ENCODE results near the gene RHAG.

RHAG gene

GRCh38 chr6:49582529-49582928, 54.1 kb downstream of the RHAG start:
- TF ChIP-seq FOXP2 (optimal IDR thresholded peaks at IDR 0.05; ENCODE audit: borderline replicate concordance, extremely low read depth, extremely low read length, insufficient read depth) = no peak
- TF ChIP-seq TAF1 (IDR thresholded peaks at IDR 0.05; ENCODE audit: borderline replicate concordance, insufficient read depth, low read length) = no peak
- no peak for TF ChIP-seq SIN3A (IDR thresholded peaks at IDR 0.05; ENCODE audit: borderline replicate concordance, insufficient read depth, low read length)

- TF ChIP-seq TAF1 (IDR thresholded peaks at IDR 0.05; ENCODE audit: borderline replicate concordance, insufficient read depth, low read length) = no peak
- TF ChIP-seq SIN3A (IDR thresholded peaks at IDR 0.05; ENCODE audit: borderline replicate concordance, insufficient read depth, low read length) = no peak
- no peak for TF ChIP-seq FOXP2 (optimal IDR thresholded peaks at IDR 0.05; ENCODE audit: borderline replicate concordance, extremely low read depth, extremely low read length, insufficient read depth)
- no peak for TF ChIP-seq POLR2AphosphoS5 (IDR thresholded peaks at IDR 0.05; ENCODE audit: low read depth, low read length)
- no peak for TF ChIP-seq REST (IDR thresholded peaks at IDR 0.05; ENCODE audit: insufficient read depth in 1 of 2, low read depth in 2 of 2, low read length in 2 of 2)
Measured at GRCh38 chr6:49579649-49580048, 57.0 kb downstream of the RHAG start.

- TF ChIP-seq REST (IDR thresholded peaks at IDR 0.05; ENCODE audit: insufficient read depth in 1 of 2, low read depth in 2 of 2, low read length in 2 of 2) (no peak), SIN3A (IDR thresholded peaks at IDR 0.05; ENCODE audit: borderline replicate concordance, insufficient read depth, low read length) (no peak), FOXP2 (optimal IDR thresholded peaks at IDR 0.05; ENCODE audit: borderline replicate concordance, extremely low read depth, extremely low read length, insufficient read depth) (no peak), POLR2AphosphoS5 (IDR thresholded peaks at IDR 0.05; ENCODE audit: low read depth, low read length) (no peak), TAF1 (IDR thresholded peaks at IDR 0.05; ENCODE audit: borderline replicate concordance, insufficient read depth, low read length) (no peak)
Measured at GRCh38 chr6:49576618-49577017, 60.0 kb downstream of the RHAG start.

- TF ChIP-seq FOXP2 (optimal IDR thresholded peaks at IDR 0.05; ENCODE audit: borderline replicate concordance, extremely low read depth, extremely low read length, insufficient read depth) = no peak
- no peak for TF ChIP-seq POLR2AphosphoS5 (IDR thresholded peaks at IDR 0.05; ENCODE audit: low read depth, low read length)
- TF ChIP-seq SIN3A (IDR thresholded peaks at IDR 0.05; ENCODE audit: borderline replicate concordance, insufficient read depth, low read length) = no peak
- TF ChIP-seq TAF1 (IDR thresholded peaks at IDR 0.05; ENCODE audit: borderline replicate concordance, insufficient read depth, low read length) = no peak
- no peak for TF ChIP-seq REST (IDR thresholded peaks at IDR 0.05; ENCODE audit: insufficient read depth in 1 of 2, low read depth in 2 of 2, low read length in 2 of 2)
Measured at GRCh38 chr6:49570474-49571079, 66.1 kb downstream of the RHAG start.

- TF ChIP-seq REST (IDR thresholded peaks at IDR 0.05; ENCODE audit: insufficient read depth in 1 of 2, low read depth in 2 of 2, low read length in 2 of 2) (no peak), TAF1 (IDR thresholded peaks at IDR 0.05; ENCODE audit: borderline replicate concordance, insufficient read depth, low read length) (no peak), SIN3A (IDR thresholded peaks at IDR 0.05; ENCODE audit: borderline replicate concordance, insufficient read depth, low read length) (no peak)
Measured at GRCh38 chr6:49565855-49566254, 70.8 kb downstream of the RHAG start.

All from PFSK-1 (cell line).